GM23338 (cell line): ENCODE data around the gene PPM1L. TPM values are rescaled to one million over a fixed set of nuclear protein-coding genes. Genes with fewer than 3 reads are reported as not detected.

Source experiments
- ATAC-seq: fragments of 200-7000 bp; cut with Tn5 transposase; 3 replicates; pipeline ENCODE4 v1.9.1; 2020
- DNase-seq: peaks from one replicate; pipeline ENCODE4 v3.0.0-alpha.2; 2015; ENCODE audit warnings: low spot score
- H2AFZ ChIP-seq: fragments of 200-600 bp; sonication (generic); 2 replicates; pipeline ENCODE4 v1.8.0; 2016; ENCODE audit warnings: antibody characterized with exemption, mild to moderate bottlenecking, moderate library complexity
- H3F3A ChIP-seq: fragments of 200-600 bp; sonication (generic); replicated peaks from 2 replicates; pipeline ENCODE4 v1.8.0; 2017; ENCODE audit warnings: antibody characterized with exemption, mixed run types, low read depth
- H3K27ac ChIP-seq: fragments of 200-600 bp; sonication (generic); 2 replicates; pipeline ENCODE4 v1.6.1; 2016; ENCODE audit warnings: low read depth
- H3K27me3 ChIP-seq: fragments of 200-600 bp; sonication (generic); 2 replicates; pipeline ENCODE4 v1.8.0; 2016; ENCODE audit warnings: mild to moderate bottlenecking, mixed run types, moderate library complexity; ENCODE audit not compliant: insufficient read depth
- H3K36me3 ChIP-seq: fragments of 200-600 bp; sonication (generic); 2 replicates; pipeline ENCODE4 v1.8.0; 2016; ENCODE audit warnings: mild to moderate bottlenecking; ENCODE audit not compliant: insufficient read depth
- H3K4me1 ChIP-seq: fragments of 200-600 bp; sonication (generic); 2 replicates; pipeline ENCODE4 v1.8.0; 2016; ENCODE audit warnings: mild to moderate bottlenecking, moderate library complexity; ENCODE audit not compliant: insufficient read depth
- H3K4me2 ChIP-seq: fragments of 200-600 bp; sonication (generic); 2 replicates; pipeline ENCODE4 v1.7.1; 2017; ENCODE audit warnings: mixed run types
- H3K4me3 ChIP-seq: fragments of 200-600 bp; sonication (generic); 2 replicates; pipeline ENCODE4 v1.6.1; 2016; ENCODE audit warnings: mixed run types
- H3K79me2 ChIP-seq: fragments of 200-600 bp; sonication (generic); replicated peaks from 2 replicates; pipeline ENCODE4 v1.8.0; 2017; ENCODE audit warnings: mild to moderate bottlenecking; ENCODE audit not compliant: insufficient read depth
- H3K9me2 ChIP-seq: fragments of 200-600 bp; sonication (generic); 2 replicates; pipeline ENCODE4 v1.8.0; 2017; ENCODE audit not compliant: insufficient read depth
- H4K20me1 ChIP-seq: fragments of 200-600 bp; sonication (generic); replicated peaks from 2 replicates; pipeline ENCODE4 v1.8.0; 2017; ENCODE audit warnings: mild to moderate bottlenecking; ENCODE audit not compliant: insufficient read depth
- H3K27ac Mint-ChIP-seq: 2 replicates; pipeline ENCODE4 v1.8.0; 2020; ENCODE audit warnings: inconsistent platforms, mild to moderate bottlenecking, moderate library complexity, mixed read lengths
- H3K27me3 Mint-ChIP-seq: 3 replicates; pipeline ENCODE4 v1.8.0; 2022; ENCODE audit warnings: low read depth, mild to moderate bottlenecking, moderate library complexity, mixed read lengths, inconsistent platforms; ENCODE audit not compliant: insufficient read depth, poor library complexity
- H3K36me3 Mint-ChIP-seq: 3 replicates; pipeline ENCODE4 v1.8.0; 2021; ENCODE audit warnings: low read depth, mild to moderate bottlenecking, inconsistent platforms, moderate library complexity, mixed read lengths
- H3K4me1 Mint-ChIP-seq: 3 replicates; pipeline ENCODE4 v1.8.0; 2020; ENCODE audit warnings: mild to moderate bottlenecking, inconsistent platforms, mixed read lengths
- H3K4me3 Mint-ChIP-seq: 3 replicates; pipeline ENCODE4 v1.8.0; 2021; ENCODE audit warnings: moderate library complexity, mild to moderate bottlenecking, inconsistent platforms, mixed read lengths
- H3K9me3 Mint-ChIP-seq: 3 replicates; pipeline ENCODE4 v1.8.0; 2020; ENCODE audit warnings: moderate library complexity, mild to moderate bottlenecking, inconsistent platforms, mixed read lengths
- CTCF ChIP-seq, 2 experiments: fragments of 200-600 bp in 1 of 2; sonication (generic) in 1 of 2; conservative IDR thresholded peaks; 2 replicates each; pipeline versions ENCODE4 v1.5.1 to v1.6.1; 2016 to 2017; ENCODE audit warnings: antibody characterized with exemption in 2 of 2, low read depth in 2 of 2, mild to moderate bottlenecking in 2 of 2, moderate library complexity in 1 of 2
- ETS1 ChIP-seq: IDR thresholded peaks from 2 replicates; pipeline ENCODE4 v1.6.1; 2016; ENCODE audit warnings: antibody characterized with exemption
- EZH2 ChIP-seq: fragments of 200-600 bp; sonication (generic); IDR thresholded peaks from one replicate; pipeline ENCODE4 v1.8.0; 2017; ENCODE audit warnings: antibody characterized with exemption, mild to moderate bottlenecking, low read depth; ENCODE audit not compliant: unreplicated experiment
- EZH2phosphoT487 ChIP-seq: fragments of 200-600 bp; sonication (generic); IDR thresholded peaks from one replicate; pipeline ENCODE4 v1.8.1; 2018; ENCODE audit warnings: antibody characterized with exemption; ENCODE audit not compliant: unreplicated experiment
- POLR2AphosphoS5 ChIP-seq: IDR thresholded peaks from 2 replicates; pipeline ENCODE4 v1.6.1; 2016; ENCODE audit warnings: antibody characterized with exemption, low read depth
- ZNF114 ChIP-seq: fragments of 250-450 bp; sonication (Bioruptor Pico); IDR thresholded peaks from 2 replicates; pipeline ENCODE4 v1.5.0; 2020; ENCODE audit warnings: mild to moderate bottlenecking, moderate library complexity
- ZNF331 ChIP-seq: fragments of 250-450 bp; sonication (Bioruptor Pico); IDR thresholded peaks from 2 replicates; pipeline ENCODE4 v1.5.0; 2020; ENCODE audit warnings: low read depth, mild to moderate bottlenecking, moderate library complexity
- polyA plus RNA-seq: library from polyadenylated mRNA; unstranded; fragments of >200 nt; fragmentation: Nextera tagmentation; extraction: Ambion mirVana; gene quantifications from 2 replicates; pipeline ENCODE4 v1.2.1, GENCODE V29; 2016
- total RNA-seq: library from RNA; depleted of rRNA; stranded (reverse); fragments of >200 nt; shearing (Covaris generic); gene quantifications from 2 replicates; pipeline ENCODE4 v1.2.3, GENCODE V29; 2014
- TF ChIP-seq, protein P1 (sequence below): fragments of 250-450 bp; sonication (Bioruptor Pico); IDR thresholded peaks from 2 replicates; pipeline ENCODE4 v1.5.0; 2020; ENCODE audit warnings: mild to moderate bottlenecking, moderate library complexity
- TF ChIP-seq, protein P2 (sequence below): IDR thresholded peaks from one replicate; pipeline ENCODE4 v1.6.1; 2018; ENCODE audit warnings: antibody characterized with exemption; ENCODE audit not compliant: unreplicated experiment

PPM1L gene
- total and polyA plus RNA-seq, 2 experiments from 2014 or later: 3.9 to 26.4 TPM

GRCh38 chr3:160735826-160736225 lies 20.2 kb upstream of the PPM1L start (continued):
- TF ChIP-seq, protein P1, sequence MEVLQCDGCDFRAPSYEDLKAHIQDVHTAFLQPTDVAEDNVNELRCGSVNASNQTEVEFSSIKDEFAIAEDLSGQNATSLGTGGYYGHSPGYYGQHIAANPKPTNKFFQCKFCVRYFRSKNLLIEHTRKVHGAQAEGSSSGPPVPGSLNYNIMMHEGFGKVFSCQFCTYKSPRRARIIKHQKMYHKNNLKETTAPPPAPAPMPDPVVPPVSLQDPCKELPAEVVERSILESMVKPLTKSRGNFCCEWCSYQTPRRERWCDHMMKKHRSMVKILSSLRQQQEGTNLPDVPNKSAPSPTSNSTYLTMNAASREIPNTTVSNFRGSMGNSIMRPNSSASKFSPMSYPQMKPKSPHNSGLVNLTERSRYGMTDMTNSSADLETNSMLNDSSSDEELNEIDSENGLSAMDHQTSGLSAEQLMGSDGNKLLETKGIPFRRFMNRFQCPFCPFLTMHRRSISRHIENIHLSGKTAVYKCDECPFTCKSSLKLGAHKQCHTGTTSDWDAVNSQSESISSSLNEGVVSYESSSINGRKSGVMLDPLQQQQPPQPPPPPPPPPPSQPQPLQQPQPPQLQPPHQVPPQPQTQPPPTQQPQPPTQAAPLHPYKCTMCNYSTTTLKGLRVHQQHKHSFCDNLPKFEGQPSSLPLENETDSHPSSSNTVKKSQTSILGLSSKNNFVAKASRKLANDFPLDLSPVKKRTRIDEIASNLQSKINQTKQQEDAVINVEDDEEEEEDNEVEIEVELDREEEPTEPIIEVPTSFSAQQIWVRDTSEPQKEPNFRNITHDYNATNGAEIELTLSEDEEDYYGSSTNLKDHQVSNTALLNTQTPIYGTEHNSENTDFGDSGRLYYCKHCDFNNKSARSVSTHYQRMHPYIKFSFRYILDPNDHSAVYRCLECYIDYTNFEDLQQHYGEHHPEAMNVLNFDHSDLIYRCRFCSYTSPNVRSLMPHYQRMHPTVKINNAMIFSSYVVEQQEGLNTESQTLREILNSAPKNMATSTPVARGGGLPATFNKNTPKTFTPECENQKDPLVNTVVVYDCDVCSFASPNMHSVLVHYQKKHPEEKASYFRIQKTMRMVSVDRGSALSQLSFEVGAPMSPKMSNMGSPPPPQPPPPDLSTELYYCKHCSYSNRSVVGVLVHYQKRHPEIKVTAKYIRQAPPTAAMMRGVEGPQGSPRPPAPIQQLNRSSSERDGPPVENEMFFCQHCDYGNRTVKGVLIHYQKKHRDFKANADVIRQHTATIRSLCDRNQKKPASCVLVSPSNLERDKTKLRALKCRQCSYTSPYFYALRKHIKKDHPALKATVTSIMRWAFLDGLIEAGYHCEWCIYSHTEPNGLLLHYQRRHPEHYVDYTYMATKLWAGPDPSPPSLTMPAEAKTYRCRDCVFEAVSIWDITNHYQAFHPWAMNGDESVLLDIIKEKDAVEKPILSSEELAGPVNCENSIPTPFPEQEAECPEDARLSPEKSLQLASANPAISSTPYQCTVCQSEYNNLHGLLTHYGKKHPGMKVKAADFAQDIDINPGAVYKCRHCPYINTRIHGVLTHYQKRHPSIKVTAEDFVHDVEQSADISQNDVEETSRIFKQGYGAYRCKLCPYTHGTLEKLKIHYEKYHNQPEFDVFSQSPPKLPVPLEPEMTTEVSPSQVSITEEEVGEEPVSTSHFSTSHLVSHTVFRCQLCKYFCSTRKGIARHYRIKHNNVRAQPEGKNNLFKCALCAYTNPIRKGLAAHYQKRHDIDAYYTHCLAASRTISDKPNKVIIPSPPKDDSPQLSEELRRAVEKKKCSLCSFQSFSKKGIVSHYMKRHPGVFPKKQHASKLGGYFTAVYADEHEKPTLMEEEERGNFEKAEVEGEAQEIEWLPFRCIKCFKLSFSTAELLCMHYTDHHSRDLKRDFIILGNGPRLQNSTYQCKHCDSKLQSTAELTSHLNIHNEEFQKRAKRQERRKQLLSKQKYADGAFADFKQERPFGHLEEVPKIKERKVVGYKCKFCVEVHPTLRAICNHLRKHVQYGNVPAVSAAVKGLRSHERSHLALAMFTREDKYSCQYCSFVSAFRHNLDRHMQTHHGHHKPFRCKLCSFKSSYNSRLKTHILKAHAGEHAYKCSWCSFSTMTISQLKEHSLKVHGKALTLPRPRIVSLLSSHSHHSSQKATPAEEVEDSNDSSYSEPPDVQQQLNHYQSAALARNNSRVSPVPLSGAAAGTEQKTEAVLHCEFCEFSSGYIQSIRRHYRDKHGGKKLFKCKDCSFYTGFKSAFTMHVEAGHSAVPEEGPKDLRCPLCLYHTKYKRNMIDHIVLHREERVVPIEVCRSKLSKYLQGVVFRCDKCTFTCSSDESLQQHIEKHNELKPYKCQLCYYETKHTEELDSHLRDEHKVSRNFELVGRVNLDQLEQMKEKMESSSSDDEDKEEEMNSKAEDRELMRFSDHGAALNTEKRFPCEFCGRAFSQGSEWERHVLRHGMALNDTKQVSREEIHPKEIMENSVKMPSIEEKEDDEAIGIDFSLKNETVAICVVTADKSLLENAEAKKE (CRISPR knock-in tag): no peak
- TF ChIP-seq EZH2phosphoT487 (no peak), EZH2 (no peak)

- Histone ChIP-seq H3K4me3 (no peak overlapping the region), H3F3A (no peaks in the 10 kb centered on the region), H3K4me2 (no peak overlapping the region), H3K27ac (no peak overlapping the region), H4K20me1 (no peaks in the 10 kb centered on the region), H3K9me2 (peaks cover 7% of the 10 kb centered on the region; the same call in 1 of the 2 replicates), H3K79me2 (no peaks in the 10 kb centered on the region), H3K27me3 (no peaks in the 10 kb centered on the region), H3K36me3 (no peaks in the 10 kb centered on the region), H2AFZ (no peak overlapping the region; the same call in 1 of the 2 replicates), H3K4me1 (0 out of 2 replicates have a peak, but pooled peaks cover 10% of the 10 kb centered on the region)
- Mint-ChIP-seq H3K27me3 (peaks cover 4% of the 10 kb centered on the region), H3K4me3 (no peak overlapping the region), H3K9me3 (no peaks in the 10 kb centered on the region), H3K27ac (no peak overlapping the region), H3K36me3 (no peaks in the 10 kb centered on the region), H3K4me1 (peaks cover 15% of the 10 kb centered on the region)
- ATAC-seq: no peak
- DNase-seq: no peak
- no peak for TF ChIP-seq EZH2phosphoT487
- TF ChIP-seq ETS1: no peak
- no peak for TF ChIP-seq POLR2AphosphoS5
- TF ChIP-seq, protein P2, sequence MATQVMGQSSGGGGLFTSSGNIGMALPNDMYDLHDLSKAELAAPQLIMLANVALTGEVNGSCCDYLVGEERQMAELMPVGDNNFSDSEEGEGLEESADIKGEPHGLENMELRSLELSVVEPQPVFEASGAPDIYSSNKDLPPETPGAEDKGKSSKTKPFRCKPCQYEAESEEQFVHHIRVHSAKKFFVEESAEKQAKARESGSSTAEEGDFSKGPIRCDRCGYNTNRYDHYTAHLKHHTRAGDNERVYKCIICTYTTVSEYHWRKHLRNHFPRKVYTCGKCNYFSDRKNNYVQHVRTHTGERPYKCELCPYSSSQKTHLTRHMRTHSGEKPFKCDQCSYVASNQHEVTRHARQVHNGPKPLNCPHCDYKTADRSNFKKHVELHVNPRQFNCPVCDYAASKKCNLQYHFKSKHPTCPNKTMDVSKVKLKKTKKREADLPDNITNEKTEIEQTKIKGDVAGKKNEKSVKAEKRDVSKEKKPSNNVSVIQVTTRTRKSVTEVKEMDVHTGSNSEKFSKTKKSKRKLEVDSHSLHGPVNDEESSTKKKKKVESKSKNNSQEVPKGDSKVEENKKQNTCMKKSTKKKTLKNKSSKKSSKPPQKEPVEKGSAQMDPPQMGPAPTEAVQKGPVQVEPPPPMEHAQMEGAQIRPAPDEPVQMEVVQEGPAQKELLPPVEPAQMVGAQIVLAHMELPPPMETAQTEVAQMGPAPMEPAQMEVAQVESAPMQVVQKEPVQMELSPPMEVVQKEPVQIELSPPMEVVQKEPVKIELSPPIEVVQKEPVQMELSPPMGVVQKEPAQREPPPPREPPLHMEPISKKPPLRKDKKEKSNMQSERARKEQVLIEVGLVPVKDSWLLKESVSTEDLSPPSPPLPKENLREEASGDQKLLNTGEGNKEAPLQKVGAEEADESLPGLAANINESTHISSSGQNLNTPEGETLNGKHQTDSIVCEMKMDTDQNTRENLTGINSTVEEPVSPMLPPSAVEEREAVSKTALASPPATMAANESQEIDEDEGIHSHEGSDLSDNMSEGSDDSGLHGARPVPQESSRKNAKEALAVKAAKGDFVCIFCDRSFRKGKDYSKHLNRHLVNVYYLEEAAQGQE: no peak
- TF ChIP-seq EZH2: no peak
- TF ChIP-seq CTCF (conservative IDR thresholded peaks at IDR 0.05; ENCODE audit: low read depth in 2 of 2): no peak
- no peak for TF ChIP-seq ZNF331
- TF ChIP-seq ZNF114 (CRISPR knock-in tag): no peak
These were observed 18.0 kb upstream of the PPM1L start for GRCh38 chr3:160738048-160738447.
